ENCODE data around the gene KCTD17.

DNA sequence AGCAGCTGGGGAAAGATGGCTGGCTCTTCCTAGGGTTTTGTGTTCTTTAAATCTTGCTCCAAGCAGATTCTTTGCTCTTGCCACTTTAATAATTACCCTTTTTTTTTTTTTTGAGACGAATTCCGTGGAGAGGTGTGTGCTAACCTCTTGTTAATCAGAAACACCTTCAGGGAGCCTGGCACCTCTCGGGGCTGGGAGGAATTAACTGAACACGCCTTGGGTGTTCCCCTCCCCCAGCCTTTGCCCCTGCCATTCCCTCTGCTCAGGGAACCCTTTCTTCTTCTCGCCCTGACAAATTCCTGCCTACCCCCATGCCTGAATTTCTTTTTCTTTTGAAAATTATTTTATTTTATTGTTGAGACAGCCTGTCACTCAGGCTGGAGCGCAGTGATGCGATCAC, 40.5 kb downstream of the KCTD17 start:
- TF ChIP-seq, protein P1, sequence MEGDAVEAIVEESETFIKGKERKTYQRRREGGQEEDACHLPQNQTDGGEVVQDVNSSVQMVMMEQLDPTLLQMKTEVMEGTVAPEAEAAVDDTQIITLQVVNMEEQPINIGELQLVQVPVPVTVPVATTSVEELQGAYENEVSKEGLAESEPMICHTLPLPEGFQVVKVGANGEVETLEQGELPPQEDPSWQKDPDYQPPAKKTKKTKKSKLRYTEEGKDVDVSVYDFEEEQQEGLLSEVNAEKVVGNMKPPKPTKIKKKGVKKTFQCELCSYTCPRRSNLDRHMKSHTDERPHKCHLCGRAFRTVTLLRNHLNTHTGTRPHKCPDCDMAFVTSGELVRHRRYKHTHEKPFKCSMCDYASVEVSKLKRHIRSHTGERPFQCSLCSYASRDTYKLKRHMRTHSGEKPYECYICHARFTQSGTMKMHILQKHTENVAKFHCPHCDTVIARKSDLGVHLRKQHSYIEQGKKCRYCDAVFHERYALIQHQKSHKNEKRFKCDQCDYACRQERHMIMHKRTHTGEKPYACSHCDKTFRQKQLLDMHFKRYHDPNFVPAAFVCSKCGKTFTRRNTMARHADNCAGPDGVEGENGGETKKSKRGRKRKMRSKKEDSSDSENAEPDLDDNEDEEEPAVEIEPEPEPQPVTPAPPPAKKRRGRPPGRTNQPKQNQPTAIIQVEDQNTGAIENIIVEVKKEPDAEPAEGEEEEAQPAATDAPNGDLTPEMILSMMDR (IDR thresholded peaks at IDR 0.05): no peak
- TF ChIP-seq SIN3A (IDR thresholded peaks at IDR 0.05; ENCODE audit: borderline replicate concordance, insufficient read depth, low read depth, low read length) (no peak), POLR2AphosphoS5 (IDR thresholded peaks at IDR 0.05; ENCODE audit: low read depth, low read length) (no peak)

Measured in Panc1 (cell line).